OCI-LY3 (cell line): ENCODE results near the gene NAB1.

Source experiments
- EZH2phosphoT487 ChIP-seq: fragments of 200-600 bp; shearing (Covaris generic); IDR thresholded peaks from 2 replicates; pipeline ENCODE4 v1.6.1; 2018; ENCODE audit warnings: antibody characterized with exemption, mixed run types, low read depth
- TF ChIP-seq, protein P1 (sequence below): fragments of 200-600, 300-600 bp; sonication (generic); IDR thresholded peaks from 2 replicates; pipeline ENCODE4 v1.5.1; 2014; ENCODE audit warnings: antibody characterized with exemption, low read length, low read depth

GRCh38 chr2:190607657-190608357 is 41.1 kb upstream of the NAB1 start:
- TF ChIP-seq, protein P1, sequence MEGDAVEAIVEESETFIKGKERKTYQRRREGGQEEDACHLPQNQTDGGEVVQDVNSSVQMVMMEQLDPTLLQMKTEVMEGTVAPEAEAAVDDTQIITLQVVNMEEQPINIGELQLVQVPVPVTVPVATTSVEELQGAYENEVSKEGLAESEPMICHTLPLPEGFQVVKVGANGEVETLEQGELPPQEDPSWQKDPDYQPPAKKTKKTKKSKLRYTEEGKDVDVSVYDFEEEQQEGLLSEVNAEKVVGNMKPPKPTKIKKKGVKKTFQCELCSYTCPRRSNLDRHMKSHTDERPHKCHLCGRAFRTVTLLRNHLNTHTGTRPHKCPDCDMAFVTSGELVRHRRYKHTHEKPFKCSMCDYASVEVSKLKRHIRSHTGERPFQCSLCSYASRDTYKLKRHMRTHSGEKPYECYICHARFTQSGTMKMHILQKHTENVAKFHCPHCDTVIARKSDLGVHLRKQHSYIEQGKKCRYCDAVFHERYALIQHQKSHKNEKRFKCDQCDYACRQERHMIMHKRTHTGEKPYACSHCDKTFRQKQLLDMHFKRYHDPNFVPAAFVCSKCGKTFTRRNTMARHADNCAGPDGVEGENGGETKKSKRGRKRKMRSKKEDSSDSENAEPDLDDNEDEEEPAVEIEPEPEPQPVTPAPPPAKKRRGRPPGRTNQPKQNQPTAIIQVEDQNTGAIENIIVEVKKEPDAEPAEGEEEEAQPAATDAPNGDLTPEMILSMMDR, result no peak
- no peak for TF ChIP-seq EZH2phosphoT487
